H1 (cell line): Measurements from ENCODE around the gene ASCC2. TPM values are rescaled to one million over a fixed set of nuclear protein-coding genes. Genes with fewer than 3 reads are reported as not detected.

Experiments
- CTCF ChIA-PET: fragments of 300-600 bp; sonication (Branson Sonifier 250); formaldehyde crosslinking; loops from one replicate; lab custom pipeline; 2021; ENCODE audit not compliant: partially characterized antibody; lab: Charles Lee
- POLR2A ChIA-PET: fragments of 300-600 bp; sonication (Branson Sonifier 250); formaldehyde crosslinking; loops from one replicate; lab custom pipeline; 2021; ENCODE audit warnings: inconsistent platforms; ENCODE audit not compliant: partially characterized antibody; lab: Charles Lee
- DNase-seq, 2 experiments: peaks; one replicate each; pipeline versions ENCODE4 v3.0.0 to v3.0.0-alpha.2; 2010 to 2022; ENCODE audit warnings: low spot score in 2 of 2, low read depth in 1 of 2, mixed read lengths in 1 of 2
- FAIRE-seq: peaks from 2 replicates; lab custom pipeline; 2011; peaks lifted over from hg19 to GRCh38; lab: Jason Lieb, UNC
- H2AFZ ChIP-seq: 2 replicates; pipeline ENCODE4 v1.8.1; 2012; ENCODE audit warnings: low read length, inconsistent platforms
- H2AK5ac ChIP-seq: 2 replicates; pipeline ENCODE4 v1.6.1; 2013; ENCODE audit warnings: low read depth, low read length
- H2BK120ac ChIP-seq: replicated peaks from 2 replicates; pipeline ENCODE3; 2013; ENCODE audit warnings: low read depth, low read length, inconsistent platforms
- H2BK12ac ChIP-seq: 2 replicates; pipeline ENCODE4 v1.6.1; 2013; ENCODE audit warnings: low read depth, low read length
- H2BK15ac ChIP-seq: 2 replicates; pipeline ENCODE4 v1.6.1; 2013; ENCODE audit warnings: low read length
- H2BK20ac ChIP-seq: 2 replicates; pipeline ENCODE4 v1.6.1; 2013; ENCODE audit warnings: low read length
- H2BK5ac ChIP-seq: 2 replicates; pipeline ENCODE4 v1.6.1; 2013; ENCODE audit warnings: low read depth, low read length
- H3K14ac ChIP-seq: 2 replicates; pipeline ENCODE4 v1.6.1; 2013; ENCODE audit warnings: inconsistent platforms; ENCODE audit not compliant: insufficient read length
- H3K18ac ChIP-seq: 2 replicates; pipeline ENCODE4 v1.6.1; 2013; ENCODE audit warnings: low read length; ENCODE audit errors: extremely low read depth
- H3K23ac ChIP-seq: 2 replicates; pipeline ENCODE4 v1.6.1; 2013; ENCODE audit warnings: inconsistent platforms; ENCODE audit not compliant: insufficient read length
- H3K23me2 ChIP-seq: 2 replicates; pipeline ENCODE4 v1.6.1; 2013; ENCODE audit warnings: low read depth, low read length
- H3K27ac ChIP-seq: 2 replicates; pipeline ENCODE4 v1.6.1; 2011; ENCODE audit warnings: low read depth, low read length, inconsistent platforms
- H3K27me3 ChIP-seq, 4 experiments: replicated peaks in 1 of 4; 1 replicate in 1 of 4; 2 replicates in 3 of 4; pipeline versions ENCODE4 v1.6.1 to v1.8.1; 2011 to 2013; ENCODE audit warnings: low read length in 3 of 4, mild to moderate bottlenecking in 3 of 4, inconsistent platforms in 2 of 4, mixed read lengths in 2 of 4, moderate library complexity in 1 of 4; ENCODE audit not compliant: control insufficient read depth in 3 of 4, insufficient read depth in 3 of 4; ENCODE audit errors: extremely low read depth in 1 of 4
- H3K36me3 ChIP-seq, 4 experiments: 2 replicates each; pipeline versions ENCODE4 v1.6.1 to v1.8.1; 2011 to 2013; ENCODE audit warnings: mild to moderate bottlenecking in 4 of 4, low read length in 3 of 4, moderate library complexity in 2 of 4, control low read depth in 1 of 4, inconsistent platforms in 1 of 4; ENCODE audit not compliant: insufficient read depth in 4 of 4, control insufficient read depth in 2 of 4
- H3K4ac ChIP-seq: replicated peaks from 2 replicates; pipeline ENCODE3; 2013; ENCODE audit warnings: low read length, low read depth, mixed read lengths, inconsistent platforms; ENCODE audit not compliant: insufficient read length
- H3K4me1 ChIP-seq, 4 experiments: replicated peaks in 1 of 4; 1 replicate in 1 of 4; 2 replicates in 3 of 4; pipeline versions ENCODE4 v1.6.1 to v1.8.1; 2011 to 2013; ENCODE audit warnings: low read length in 3 of 4, inconsistent platforms in 2 of 4, mixed read lengths in 1 of 4; ENCODE audit not compliant: insufficient read depth in 4 of 4, control insufficient read depth in 3 of 4
- H3K4me2 ChIP-seq, 2 experiments: 2 replicates each; pipeline versions ENCODE4 v1.6.1 to v1.8.1; 2011 to 2013; ENCODE audit warnings: low read depth in 2 of 2, low read length in 2 of 2, control low read depth in 1 of 2, inconsistent platforms in 1 of 2, mild to moderate bottlenecking in 1 of 2; ENCODE audit not compliant: insufficient read depth in 1 of 2
- H3K4me3 ChIP-seq, 4 experiments: fragments of 200-600, 300-600 bp in 1 of 4; sonication (generic), shearing (Covaris generic), sonication (Bioruptor Twin) in 1 of 4; 2 replicates each; pipeline versions ENCODE4 v1.5.1 to v1.8.1; 2011 to 2016; ENCODE audit warnings: low read length in 4 of 4, low read depth in 3 of 4, control low read depth in 2 of 4, inconsistent platforms in 2 of 4, mild to moderate bottlenecking in 2 of 4, mixed read lengths in 1 of 4, moderate library complexity in 1 of 4; ENCODE audit not compliant: insufficient read depth in 2 of 4; ENCODE audit errors: extremely low read depth in 1 of 4
- H3K56ac ChIP-seq: replicated peaks from 2 replicates; pipeline ENCODE3; 2013; ENCODE audit warnings: low read depth, mild to moderate bottlenecking, mixed read lengths, low read length, inconsistent platforms; ENCODE audit not compliant: insufficient read length
- H3K79me1 ChIP-seq: 2 replicates; pipeline ENCODE4 v1.6.1; 2013; ENCODE audit warnings: low read depth, low read length, control low read depth
- H3K79me2 ChIP-seq, 2 experiments: 2 replicates each; pipeline versions ENCODE4 v1.6.1 to v1.8.1; 2012 to 2013; ENCODE audit warnings: low read length in 2 of 2, mild to moderate bottlenecking in 2 of 2, inconsistent platforms in 1 of 2; ENCODE audit not compliant: insufficient read depth in 2 of 2, control insufficient read depth in 1 of 2
- H3K9ac ChIP-seq, 4 experiments: replicated peaks in 1 of 4; 1 replicate in 1 of 4; 2 replicates in 3 of 4; pipeline versions ENCODE4 v1.6.1 to v1.8.1; 2011 to 2013; ENCODE audit warnings: low read depth in 3 of 4, low read length in 3 of 4, control low read depth in 2 of 4, mild to moderate bottlenecking in 2 of 4, moderate library complexity in 2 of 4, inconsistent platforms in 1 of 4; ENCODE audit errors: extremely low read depth in 1 of 4
- H3K9me3 ChIP-seq, 2 experiments: 2 replicates each; pipeline versions ENCODE4 v1.6.1 to v1.8.1; 2012 to 2013; ENCODE audit warnings: mild to moderate bottlenecking in 2 of 2, moderate library complexity in 2 of 2, control low read depth in 1 of 2, inconsistent platforms in 1 of 2, low read depth in 1 of 2, low read length in 1 of 2, mixed read lengths in 1 of 2; ENCODE audit not compliant: insufficient read depth in 2 of 2
- H4K20me1 ChIP-seq, 2 experiments: replicated peaks in 1 of 2; 2 replicates each; pipeline versions ENCODE3 to v1.8.1; 2011 to 2013; ENCODE audit warnings: inconsistent platforms in 2 of 2, low read length in 2 of 2, mild to moderate bottlenecking in 1 of 2; ENCODE audit not compliant: insufficient read depth in 2 of 2, control insufficient read depth in 1 of 2
- H4K5ac ChIP-seq: 2 replicates; pipeline ENCODE4 v1.6.1; 2013; ENCODE audit warnings: low read length, low read depth, mixed read lengths, inconsistent platforms; ENCODE audit not compliant: insufficient read length
- H4K8ac ChIP-seq: 2 replicates; pipeline ENCODE4 v1.8.0; 2013; ENCODE audit warnings: mild to moderate bottlenecking, moderate library complexity, low read length, inconsistent platforms; ENCODE audit not compliant: insufficient read depth; ENCODE audit errors: extremely low read depth
- H4K91ac ChIP-seq: replicated peaks from 2 replicates; pipeline ENCODE3; 2013; ENCODE audit warnings: low read length, mixed read lengths, inconsistent platforms; ENCODE audit not compliant: insufficient read length
- BACH1 ChIP-seq: IDR thresholded peaks from 2 replicates; pipeline ENCODE4 v1.6.1; 2012; ENCODE audit warnings: low read length, improper control_type of control experiment
- CHD1 ChIP-seq: IDR thresholded peaks from 2 replicates; pipeline ENCODE4 v1.6.1; 2012; ENCODE audit warnings: low read depth, low read length, improper control_type of control experiment
- CTBP2 ChIP-seq: IDR thresholded peaks from 2 replicates; pipeline ENCODE4 v1.7.0; 2011; ENCODE audit warnings: borderline replicate concordance, mild to moderate bottlenecking, moderate library complexity, mixed read lengths, low read length; ENCODE audit not compliant: insufficient read depth, insufficient read length
- EZH2 ChIP-seq: fragments of 200-600 bp; sonication (generic); IDR thresholded peaks from 2 replicates; pipeline ENCODE4 v1.7.1; 2012; ENCODE audit warnings: low read depth, mild to moderate bottlenecking, moderate library complexity, low read length, inconsistent platforms; ENCODE audit not compliant: severe bottlenecking
- KDM4A ChIP-seq: IDR thresholded peaks from one replicate; pipeline ENCODE4 v1.7.1; 2012; ENCODE audit warnings: low read depth, mild to moderate bottlenecking, moderate library complexity, low read length, inconsistent platforms; ENCODE audit not compliant: severe bottlenecking
- RBBP5 ChIP-seq: IDR thresholded peaks from 2 replicates; pipeline ENCODE4 v1.7.1; 2012; ENCODE audit warnings: low read depth, mild to moderate bottlenecking, inconsistent platforms, low read length, moderate library complexity, borderline replicate concordance
- RXRA ChIP-seq: IDR thresholded peaks from 2 replicates; pipeline ENCODE4 v1.6.1; 2011; ENCODE audit warnings: low read depth, mild to moderate bottlenecking, low read length, moderate library complexity; ENCODE audit not compliant: insufficient read depth
- TAF1 ChIP-seq: IDR thresholded peaks from 2 replicates; pipeline ENCODE4 v1.6.1; 2011; ENCODE audit warnings: mild to moderate bottlenecking, low read depth, low read length
- WGBS, 2 experiments: shearing (Covaris generic) in 1 of 2; methylation state at CpG; one replicate each; pipeline versions ENCODE4 v1.1.6 to v1.1.7; 2013 to 2015; ENCODE audit warnings: low lambda C conversion rate in 2 of 2, mixed read lengths in 2 of 2, inconsistent platforms in 1 of 2, low coverage in 1 of 2, missing lambda C conversion rate in 1 of 2; ENCODE audit not compliant: insufficient replicate concordance in 2 of 2, insufficient coverage in 1 of 2, insufficient read length in 1 of 2; ENCODE audit errors: extremely low coverage in 1 of 2, missing lambda C conversion rate in 1 of 2; 5-methylcytosine and 5-hydroxymethylcytosine counted together
- polyA plus RNA-seq, 7 experiments: library from polyadenylated mRNA; depleted of rRNA in 3 of 7; stranded (reverse) in 5 of 7; unstranded in 2 of 7; fragments of >200 nt in 5 of 7; fragments of 200-250 nt in 2 of 7; gene quantifications; 1 replicate in 5 of 7; 2 replicates in 1 of 7; 4 replicates in 1 of 7; pipeline versions ENCODE4 v1.2.1 to v1.2.3, GENCODE V29; 2011 to 2013; ENCODE audit warnings: missing spikeins in 2 of 7, mixed read lengths in 2 of 7
- total RNA-seq: library from RNA; stranded (reverse); fragmentation: NEBNext Ultra II Directional; extraction: Animal tissue kit (Norgen Biotek cat#: 25700); gene quantifications from 2 replicates; pipeline ENCODE4 v1.2.1, GENCODE V29; 2021

ASCC2 gene
- total and polyA plus RNA-seq, 2 of the 8 experiments (the other 6 are each of a cell fraction or from before 2014, with no cell fraction given): 35.0 to 35.8 TPM

GRCh38 chr22:29854432-29854831 is 16.4 kb upstream of the ASCC2 start:
- H3K18ac ChIP-seq: no peak overlapping the region
- H2BK15ac ChIP-seq: no peak overlapping the region
- H3K79me1 ChIP-seq: no peaks in the 10 kb centered on the region
- no peak overlapping the region for H2BK120ac ChIP-seq
- no peak overlapping the region for H3K4me3 ChIP-seq
- H4K91ac ChIP-seq: no peak overlapping the region
- no peak overlapping the region for H3K56ac ChIP-seq
- no peak overlapping the region for H4K5ac ChIP-seq
- POLR2A ChIA-PET: interaction anchor here (1.3 kb wide), 1 partner anchor 14 kb away, joined by 3 read pairs; no protein-coding TSS in a partner anchor
- CTCF ChIA-PET: interaction anchor here (1.0 kb wide), 2 partner anchors 26 to 151 kb away, joined by 3 read pairs; no protein-coding TSS in a partner anchor
- no peaks in the 10 kb centered on the region for H3K36me3 ChIP-seq
- H3K79me2 ChIP-seq: no peaks in the 10 kb centered on the region
- no peak overlapping the region for H3K4ac ChIP-seq
- H3K9me3 ChIP-seq: peaks cover 0 to 4% of the 10 kb centered on the region in 2 experiments; a peak in 1 of 4 replicates
- H2BK5ac ChIP-seq: no peak overlapping the region
- peak overlapping the region; percentile 80 for H2AFZ ChIP-seq
- H3K14ac ChIP-seq: no peak overlapping the region
- WGBS, 2 experiments: 98% methylated on average over 3 of the region's 3 CpGs; no CpG with 5 or more reads in 1 of the 2 experiments
- TF ChIP-seq EZH2 (no peak), TAF1 (no peak), BACH1 (no peak), RBBP5 (no peak), CTBP2 (no peak), RXRA (no peak), CHD1 (no peak), KDM4A (no peak)
- no peak overlapping the region for H2BK12ac ChIP-seq
- no peak overlapping the region for H4K8ac ChIP-seq
- no peak overlapping the region for H3K9ac ChIP-seq
- no peak overlapping the region for H3K27ac ChIP-seq
- no peak for FAIRE-seq
- H2BK20ac ChIP-seq: no peak overlapping the region
- H4K20me1 ChIP-seq: no peaks in the 10 kb centered on the region
- H3K27me3 ChIP-seq: peaks cover 0 to 2% (median 0%) of the 10 kb centered on the region in 4 experiments; a peak in 2 of 7 replicates
- no peak for DNase-seq
- H2AK5ac ChIP-seq: no peak overlapping the region
- no peaks in the 10 kb centered on the region; a peak in 1 of 7 replicates for H3K4me1 ChIP-seq
- no peak overlapping the region for H3K4me2 ChIP-seq
- no peaks in the 10 kb centered on the region for H3K23me2 ChIP-seq
- no peak overlapping the region for H3K23ac ChIP-seq
